GM18858 (cell line): ENCODE results near the gene RSPH6A.
"Not testable (repeated sequence)": the region's sequence is repeated elsewhere in the genome, so short reads cannot be mapped to it uniquely, and the experiment has no call there.

Source experiments
- ATAC-seq: cut with Tn5 transposase; IDR thresholded peaks from one replicate; pipeline ENCODE4 v1.9.1; 2021; ENCODE audit not compliant: unreplicated experiment

Gene RSPH6A

DNA sequence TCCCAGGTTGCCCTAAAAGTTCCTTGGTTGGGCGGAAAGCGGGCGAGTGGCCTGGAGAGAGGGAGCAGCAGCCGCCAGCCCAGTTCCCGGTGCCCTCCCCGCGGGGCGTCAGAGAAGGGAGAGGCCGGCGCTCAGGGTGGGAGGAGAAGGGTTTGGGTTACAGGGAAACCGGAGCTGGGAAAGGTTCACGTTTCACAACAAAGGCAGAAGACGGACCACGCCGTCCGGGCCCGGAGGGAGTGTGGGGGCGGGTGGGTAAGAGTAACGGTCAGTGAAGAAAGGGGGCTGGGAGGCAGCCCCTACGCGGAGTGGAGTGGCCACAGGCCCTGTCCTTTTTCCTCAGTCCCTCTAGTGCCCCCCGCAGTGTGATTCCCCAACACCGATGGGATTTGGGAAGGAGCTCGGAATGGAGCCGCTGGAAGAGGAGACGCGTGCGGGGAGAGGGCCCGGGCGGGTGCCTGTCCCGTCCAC lies 47.7 kb downstream of the RSPH6A start:
- no peak for ATAC-seq

DNA sequence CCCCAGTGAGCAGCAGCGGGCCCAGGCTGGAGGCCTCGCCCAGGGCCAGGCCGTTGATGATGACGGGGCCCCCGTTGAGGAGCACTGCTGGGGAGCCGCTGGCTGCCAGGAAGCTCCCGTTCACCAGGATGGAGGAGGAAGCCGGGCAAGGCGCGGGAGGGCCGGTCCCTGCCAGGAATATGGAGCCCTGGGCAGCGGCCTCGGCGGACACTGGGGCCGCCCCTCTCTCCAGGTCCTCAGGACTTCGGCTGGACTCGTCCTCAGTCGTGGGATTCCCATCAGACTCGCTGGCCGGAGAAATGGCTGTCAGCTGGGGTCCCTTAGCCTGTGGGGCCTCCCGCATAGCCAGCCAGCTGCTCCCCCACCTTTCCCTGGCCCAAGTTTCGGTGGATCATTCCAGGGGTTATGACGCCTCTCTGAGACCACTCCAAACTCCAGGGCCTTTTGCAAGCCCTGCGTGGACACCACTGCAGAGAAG lies 48.2 kb downstream of the RSPH6A start:
- no peak for ATAC-seq

DNA sequence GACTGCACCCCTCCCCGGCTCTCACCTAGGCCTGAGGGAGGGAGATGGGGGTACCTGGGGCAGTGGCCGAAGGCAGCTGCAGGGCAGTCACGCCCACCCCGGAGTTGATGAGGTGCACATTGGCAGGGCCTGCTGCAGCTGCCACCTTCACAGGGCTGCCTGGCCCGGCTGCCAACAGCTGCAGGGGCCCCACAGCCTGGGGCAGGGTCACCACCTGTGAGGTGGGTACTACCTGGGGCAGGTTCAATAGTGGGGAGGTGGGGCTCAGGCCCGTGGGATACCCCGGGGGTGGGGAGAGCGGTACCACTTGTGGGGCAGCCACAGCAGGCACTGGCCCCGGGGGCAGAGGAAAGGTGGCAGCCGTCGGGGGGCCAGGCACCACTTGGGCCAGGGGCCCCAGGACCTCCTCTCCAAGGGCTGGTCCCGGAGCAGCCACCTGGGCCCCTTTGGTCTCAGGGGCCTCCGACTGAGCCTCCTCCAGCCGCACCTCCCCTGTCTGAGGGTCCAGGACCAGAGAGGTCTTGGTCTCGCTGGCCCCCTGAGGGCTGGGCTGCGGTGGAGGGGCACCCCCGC lies 48.7 kb downstream of the RSPH6A start:
- ATAC-seq: no peak

DNA sequence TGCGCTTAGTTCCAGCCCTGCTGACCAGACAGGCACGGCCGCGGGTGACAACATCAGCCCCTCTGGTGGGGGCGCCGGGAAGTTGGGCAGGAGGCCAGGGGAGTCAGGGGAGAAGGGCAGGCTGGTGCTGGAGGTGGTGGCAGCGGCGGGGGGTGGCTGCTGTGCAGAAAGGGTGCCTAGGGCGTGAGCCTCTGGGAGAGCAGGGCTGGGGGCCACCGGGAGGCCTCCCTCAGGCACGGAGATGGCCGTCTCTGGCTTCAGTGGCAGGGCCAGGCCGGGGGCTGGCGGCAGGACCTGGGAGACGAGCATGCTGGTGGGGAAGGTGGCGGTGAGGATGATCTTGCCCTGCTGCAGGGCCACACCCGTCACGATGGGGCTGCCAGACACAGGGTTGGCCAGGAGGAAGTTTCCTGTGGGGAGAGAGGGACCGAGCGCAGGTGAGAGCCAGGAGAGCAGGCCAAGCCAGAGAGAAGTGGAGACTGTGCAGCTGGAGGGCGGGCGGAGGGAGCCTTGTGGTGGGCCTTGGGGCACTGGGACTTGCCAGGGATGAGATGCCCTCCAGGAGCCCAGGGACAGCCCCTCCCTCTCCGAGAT lies 49.3 kb downstream of the RSPH6A start:
- no peak for ATAC-seq

DNA sequence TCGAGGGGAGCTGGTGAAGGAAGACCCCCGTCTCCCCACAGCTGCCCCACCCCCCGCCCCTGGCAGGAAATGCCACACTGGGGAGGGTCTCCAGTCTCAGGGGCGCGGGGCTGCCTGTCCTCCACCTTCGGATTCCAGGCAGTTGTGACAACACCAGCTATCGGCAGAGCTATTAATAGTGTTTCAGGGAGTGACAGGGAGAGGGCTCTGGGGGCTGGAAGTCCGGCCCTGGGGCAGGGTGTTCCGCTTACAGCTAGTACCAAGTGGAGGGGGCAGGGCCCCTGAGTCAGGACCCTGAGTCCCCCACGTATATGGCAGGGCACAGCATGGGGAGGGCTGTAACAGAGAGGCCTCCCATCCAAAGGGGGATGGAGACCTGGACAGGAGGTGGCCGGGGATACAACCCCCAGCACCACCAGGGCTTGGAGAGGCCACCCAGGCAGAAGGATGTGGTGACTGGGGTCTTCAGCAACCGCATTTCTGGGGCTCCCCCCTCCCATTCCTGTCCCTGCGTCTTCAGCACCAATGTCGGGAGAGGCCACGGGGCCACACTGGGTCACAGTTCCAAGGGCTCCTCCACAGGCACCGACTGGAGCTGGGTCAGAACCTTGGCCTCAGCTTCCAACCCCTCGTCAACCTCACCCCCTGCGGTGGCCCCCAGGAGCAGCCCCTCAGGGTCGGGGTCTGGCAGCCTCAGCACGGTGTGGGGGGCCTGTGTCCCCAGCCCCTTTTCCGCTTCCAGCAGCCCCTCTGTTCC lies 50.0 kb downstream of the RSPH6A start:
- no peak for ATAC-seq

DNA sequence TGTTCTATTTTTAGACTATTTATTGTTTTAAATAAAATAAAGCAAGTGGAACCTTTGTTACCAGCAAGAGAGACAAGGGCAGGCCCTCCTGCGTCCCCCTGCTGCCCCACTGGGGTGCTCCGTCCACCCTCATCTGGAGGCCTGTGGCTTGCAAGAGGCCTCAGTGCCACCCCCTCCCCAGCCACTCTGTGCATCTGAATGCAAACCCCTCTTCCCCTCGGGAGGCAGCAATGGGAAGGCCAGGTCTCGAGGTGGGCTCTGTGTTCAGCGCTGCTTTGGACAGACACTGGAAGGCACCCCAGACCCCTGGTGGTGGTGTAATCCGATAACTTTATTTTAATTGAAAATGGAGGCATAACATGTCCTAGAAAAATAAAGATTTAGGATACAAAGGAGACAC lies 50.6 kb downstream of the RSPH6A start:
- ATAC-seq: no peak

DNA sequence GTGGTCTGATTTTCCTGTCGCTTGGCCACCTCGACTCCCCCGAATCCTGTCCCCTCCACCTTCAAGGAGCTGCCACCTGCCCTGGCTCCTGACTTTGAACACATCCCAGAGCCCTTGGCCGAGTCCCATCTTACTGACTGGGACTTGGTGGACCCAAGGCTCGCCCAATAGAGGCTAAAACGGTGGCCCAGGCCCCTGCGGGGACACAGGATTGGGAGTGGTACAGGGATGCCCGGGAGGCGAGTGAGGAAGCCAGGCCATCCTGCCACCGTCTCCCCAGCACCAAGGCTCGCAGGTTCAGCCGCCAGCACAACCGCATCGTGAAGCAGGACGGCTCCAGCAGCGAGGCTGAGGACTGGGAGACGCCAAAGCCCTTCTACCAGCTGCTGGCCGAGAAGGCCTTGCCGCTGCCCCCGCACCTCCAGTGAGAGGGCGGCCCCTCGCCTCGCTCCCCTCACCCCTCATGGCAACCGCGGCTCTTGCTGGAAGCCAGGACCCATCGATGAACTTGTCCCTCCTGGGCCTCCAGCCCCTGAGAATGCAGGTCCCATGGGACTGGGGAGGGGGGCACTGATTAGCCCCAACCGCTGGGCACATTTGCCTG lies 51.3 kb downstream of the RSPH6A start:
- no peak for ATAC-seq

DNA sequence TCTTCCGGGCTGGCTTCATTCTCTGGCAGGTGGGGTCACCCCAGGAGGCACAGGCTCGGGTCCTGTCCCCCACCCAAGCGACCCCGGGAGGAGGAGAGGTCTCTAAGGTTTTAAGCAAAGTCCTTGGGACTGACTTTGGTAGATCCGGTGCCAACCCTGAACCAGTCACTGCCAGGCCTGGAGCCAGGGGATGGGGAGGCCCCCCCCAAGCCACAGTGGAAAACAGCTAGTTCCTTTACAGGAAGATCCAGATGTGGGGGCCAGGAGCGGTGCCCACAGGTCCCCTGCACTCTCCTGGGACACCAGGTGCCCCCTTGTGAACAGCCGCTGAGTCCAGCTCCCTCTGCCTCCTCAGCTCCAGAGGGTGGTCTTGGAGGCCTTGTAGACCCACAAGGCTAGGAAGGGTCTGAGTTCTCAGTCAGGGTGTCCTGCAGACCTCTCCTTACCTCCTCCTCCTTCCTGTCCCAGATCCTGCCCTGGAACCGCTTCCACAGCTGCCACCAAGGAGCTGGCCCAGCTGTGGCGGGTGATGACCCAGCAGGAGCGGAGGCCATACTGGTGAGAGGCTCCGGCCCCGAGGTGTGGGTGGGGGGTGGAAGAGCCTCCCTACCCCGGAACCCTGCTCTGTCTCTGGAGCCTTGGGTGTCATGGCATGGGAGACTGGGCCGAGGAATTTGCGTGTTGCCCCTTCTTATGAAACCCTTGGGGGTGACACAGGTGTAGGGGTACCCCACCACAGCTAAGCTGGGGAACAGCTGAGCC lies 52.1 kb downstream of the RSPH6A start:
- ATAC-seq: no peak

DNA sequence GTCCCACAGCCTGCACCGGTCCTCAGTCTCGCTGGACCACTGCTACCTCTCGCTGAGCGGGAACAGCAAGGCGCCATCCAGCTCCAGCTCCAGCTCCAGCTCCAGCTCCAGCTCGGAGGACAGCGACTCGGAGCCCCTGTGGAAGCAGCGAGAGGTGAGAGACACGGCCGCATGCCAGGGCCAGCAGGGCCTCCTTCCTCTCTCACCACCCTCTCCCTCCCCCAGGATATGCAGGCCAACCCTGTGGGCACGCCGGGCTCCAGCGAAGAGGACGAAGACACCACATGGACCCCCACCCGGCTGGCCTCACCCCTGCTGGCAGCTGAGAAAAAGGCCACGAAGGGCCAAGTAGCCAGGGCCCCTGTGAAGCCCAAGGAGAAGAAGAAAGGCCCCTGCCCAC lies 53.4 kb downstream of the RSPH6A start:
- ATAC-seq: no peak

DNA sequence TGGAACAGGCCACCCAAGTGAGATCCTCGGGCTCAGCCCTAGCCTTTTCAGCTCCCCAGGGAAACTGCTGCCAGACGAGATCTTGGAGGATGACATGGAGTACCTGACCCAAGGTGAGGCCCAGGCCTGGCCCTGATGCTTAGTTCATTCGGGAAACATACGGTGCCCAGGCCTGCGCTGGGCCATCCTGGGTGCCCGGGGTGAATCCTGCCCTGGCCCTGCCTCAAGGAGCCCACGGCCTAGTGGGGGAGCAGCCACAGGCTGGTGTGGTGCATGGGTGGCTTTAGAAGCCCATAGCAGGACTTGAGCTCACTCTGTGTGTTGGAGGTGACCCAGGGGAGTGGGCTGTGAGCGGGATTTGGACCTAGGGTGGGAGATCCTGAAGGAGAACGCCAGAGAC lies 56.2 kb downstream of the RSPH6A start:
- no peak for ATAC-seq

DNA sequence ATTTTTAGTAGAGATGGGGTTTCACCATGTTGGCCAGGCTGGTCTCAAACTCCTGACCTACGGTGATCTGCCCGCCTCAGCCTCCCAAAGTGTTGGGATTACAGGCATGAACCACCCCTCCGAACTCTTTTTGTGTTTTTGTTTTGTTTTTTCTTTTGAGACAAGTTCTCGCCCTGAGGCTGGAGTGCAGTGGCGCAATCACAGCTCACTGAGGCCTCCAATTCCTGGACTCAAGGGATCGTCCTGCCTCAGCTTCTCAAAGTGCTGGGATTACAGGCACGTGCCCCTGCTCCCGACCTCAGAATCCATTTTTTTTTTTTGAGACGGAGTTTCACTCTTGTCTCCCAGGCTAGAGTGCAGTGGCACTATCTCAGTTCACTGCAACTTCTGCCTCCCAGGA lies 57.4 kb downstream of the RSPH6A start:
- no peak for ATAC-seq

DNA sequence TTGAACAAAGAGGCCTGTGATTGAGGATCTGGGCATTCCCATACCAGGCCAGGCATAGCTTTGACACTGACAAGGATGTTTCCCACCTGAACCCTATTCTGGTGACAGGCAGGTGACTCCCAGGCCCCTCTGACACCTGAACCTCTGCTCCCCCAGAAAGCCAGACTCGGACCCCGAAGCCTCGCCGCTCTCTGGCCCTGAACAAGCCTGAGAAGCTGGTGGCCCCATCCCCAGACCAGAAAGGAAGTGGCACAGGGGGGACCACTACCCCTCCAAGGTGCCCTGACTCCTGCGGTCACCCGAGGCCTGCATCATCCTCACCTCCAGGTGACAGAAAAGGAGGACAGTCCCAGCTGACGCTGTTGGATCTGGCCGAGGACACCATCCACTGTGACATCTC lies 60.8 kb downstream of the RSPH6A start:
- ATAC-seq: no peak

DNA sequence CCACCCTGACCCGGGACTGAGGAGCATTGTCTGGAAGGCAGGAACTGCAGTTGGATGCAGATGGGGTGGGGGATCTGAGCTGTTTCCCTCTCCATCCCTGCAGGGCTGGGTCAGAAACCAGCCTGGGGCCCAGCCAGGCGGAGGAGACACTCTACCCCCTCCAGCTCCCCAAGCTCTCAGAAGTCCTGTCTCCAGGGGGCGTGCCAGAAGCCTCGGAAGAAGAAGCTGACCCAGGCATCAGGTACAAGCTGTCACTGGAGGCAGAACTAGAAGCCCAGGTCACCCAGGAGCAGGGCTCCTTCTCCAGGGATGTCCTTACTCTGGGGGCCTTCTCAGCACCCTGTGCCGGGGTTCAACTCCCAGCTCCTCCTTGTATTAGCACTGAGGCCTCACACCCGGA lies 61.6 kb downstream of the RSPH6A start:
- no peak for ATAC-seq

DNA sequence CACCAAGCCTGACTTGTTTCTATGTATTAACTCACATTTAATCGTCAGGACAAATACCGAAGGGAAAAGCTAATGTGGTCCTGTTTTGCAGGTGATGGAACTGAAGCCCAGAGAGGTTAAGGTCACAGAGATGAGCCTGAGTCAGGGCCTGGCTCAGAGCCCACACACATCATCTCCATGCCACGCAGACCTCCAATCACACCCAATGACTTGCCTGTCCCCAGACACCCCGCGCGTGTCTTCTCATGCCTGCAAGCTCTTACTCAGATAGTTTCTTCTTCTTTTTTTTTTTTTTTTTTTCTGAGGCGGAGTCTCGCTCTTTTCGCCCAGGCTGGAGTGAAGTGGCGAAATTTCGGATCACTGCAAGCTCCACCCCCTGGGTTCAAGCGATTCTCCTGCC lies 62.5 kb downstream of the RSPH6A start:
- no peak for ATAC-seq

DNA sequence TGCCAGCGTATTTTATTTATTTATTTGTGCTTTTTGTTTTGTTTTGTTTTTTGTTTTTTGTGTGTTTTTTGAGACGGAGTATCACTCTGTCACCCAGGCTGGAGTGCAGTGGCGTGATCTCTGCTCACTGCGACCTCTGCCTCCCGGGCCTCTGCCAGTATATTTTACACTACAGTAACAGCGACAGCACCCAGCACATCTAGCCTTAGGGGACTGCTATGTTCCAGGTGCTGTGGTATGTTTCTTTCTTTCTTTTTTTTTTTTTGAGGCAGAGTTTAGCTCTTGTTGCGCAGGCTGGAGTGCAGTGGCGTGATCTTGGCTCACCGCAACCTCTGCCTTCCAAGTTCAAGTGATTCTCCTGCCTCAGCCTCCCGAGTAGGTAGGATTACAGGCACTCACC lies 63.6 kb downstream of the RSPH6A start:
- ATAC-seq: not testable (repeated sequence)

DNA sequence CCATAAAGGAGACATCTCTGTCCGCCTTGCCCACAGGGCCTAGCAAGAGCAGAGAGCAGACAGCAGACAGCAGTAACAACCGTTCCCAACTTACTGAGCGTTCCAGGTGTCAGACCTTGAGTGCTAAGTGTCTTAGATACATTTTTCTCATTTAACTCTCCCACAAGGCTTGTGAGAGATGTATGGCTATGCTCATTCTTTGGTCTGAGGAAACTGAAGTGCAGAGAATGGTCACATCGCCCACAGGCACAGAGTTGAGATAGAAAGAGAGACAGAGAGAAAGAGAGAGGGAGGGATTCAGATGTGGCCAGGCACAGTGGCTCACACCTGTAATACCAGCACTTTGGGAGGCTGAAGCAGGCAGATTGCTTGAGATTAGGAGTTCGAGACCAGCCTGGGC lies 67.6 kb downstream of the RSPH6A start:
- ATAC-seq: no peak

DNA sequence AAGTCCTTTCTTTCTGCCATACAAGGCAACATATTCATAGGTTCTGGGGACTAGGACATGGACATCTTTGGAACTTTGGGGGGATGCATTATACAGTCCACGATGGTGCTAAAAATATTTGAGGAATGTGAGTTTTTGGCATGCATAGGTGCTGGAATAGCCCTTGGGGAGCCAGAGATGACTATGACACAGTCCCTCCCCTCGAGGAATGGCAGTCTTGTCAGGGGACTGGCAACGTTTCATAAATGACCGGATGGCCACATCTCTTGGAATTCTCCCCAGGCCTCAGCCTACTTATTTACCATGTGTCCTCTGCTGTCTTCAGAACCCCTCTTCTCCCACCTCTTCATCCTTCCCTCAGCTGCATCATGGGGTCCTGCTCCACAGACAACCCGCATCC lies 68.2 kb downstream of the RSPH6A start:
- no peak for ATAC-seq
